ENCODE results near the gene LRRC36. TPM values are rescaled to one million over a fixed set of nuclear protein-coding genes. Genes with fewer than 3 reads are reported as not detected.
A peak's percentile ranks its signal among the peaks of the same experiment; 100 is the strongest.

Gene LRRC36
- total and polyA plus RNA-seq, 10 of the 15 experiments (the other 5 are each of a cell fraction or from before 2014, with no cell fraction given) = 0.45 to 2.0 (median 0.75) TPM; not detected in 1

DNA sequence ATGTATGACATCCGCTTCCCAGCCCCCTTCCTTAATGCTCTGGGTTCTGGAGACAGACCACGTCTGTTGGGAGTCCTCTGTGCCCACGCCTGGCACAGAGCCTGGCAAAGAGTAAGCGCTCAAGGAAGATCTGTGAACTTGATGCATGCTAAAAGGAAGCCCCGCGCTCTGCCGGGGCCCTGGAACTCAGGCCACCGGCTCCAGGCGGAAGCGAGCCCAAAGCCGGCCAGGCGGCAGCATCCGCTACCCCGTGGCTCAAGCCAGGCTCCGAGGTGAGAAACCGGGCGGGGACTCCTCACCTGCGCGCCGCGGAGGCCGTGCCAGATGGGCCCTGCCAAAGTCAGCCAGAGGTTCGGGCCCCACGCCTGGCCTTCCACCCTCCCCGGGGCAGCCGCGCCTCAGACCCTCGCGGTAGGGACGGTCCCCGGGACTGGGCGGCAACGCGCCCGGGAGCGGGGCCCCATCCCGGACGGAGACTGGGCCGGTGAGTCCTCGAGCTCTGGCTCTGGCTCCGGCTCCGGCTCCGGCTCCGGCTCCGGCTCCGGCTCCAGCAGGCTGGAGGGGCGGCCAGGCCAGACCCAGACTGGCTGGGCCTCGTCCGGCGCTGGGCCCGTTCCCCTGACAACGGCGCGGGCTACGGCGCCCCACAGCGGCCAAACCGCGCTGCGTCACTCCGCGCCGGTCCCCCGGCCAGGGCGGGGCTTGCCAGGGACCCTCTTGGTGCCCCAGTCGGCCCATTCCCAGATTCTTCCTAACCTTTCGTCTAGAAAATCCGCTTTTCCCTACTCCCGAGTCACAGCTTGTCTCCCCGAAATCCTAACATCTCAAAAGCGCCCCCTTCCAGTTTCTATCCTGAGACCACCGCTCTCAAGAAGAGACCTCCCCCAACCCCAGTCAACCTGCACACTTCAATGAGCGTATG is 89.5 kb downstream of the LRRC36 start, which contains the start of gene ZDHHC1:
Gene ZDHHC1, minus strand, starts transcription at position 606 of the 922 bp plus-strand sequence. CDS start 8,702 bp downstream, outside the sequence.
- peak within 1 kb of the TSS; percentile 68; the same call in 1 of the 2 replicates for H3K4me3 ChIP-seq
- intact Hi-C loops (cut with micrococcal nuclease; ENCODE audit: unreplicated experiment) (no loop called here), in situ Hi-C loops (cut with MboI) (loop anchor here (25.0 kb wide), 1 partner anchor 429 kb away; the partner anchor contains the start of gene CES4A)
- peak within 1 kb of the TSS; percentile 87 for H3K4me2 ChIP-seq (ENCODE audit: control insufficient read depth, insufficient read depth)
- peak within 1 kb of the TSS; percentile 86 for H2AFZ ChIP-seq (ENCODE audit: control insufficient read depth, low read depth, low read length)
- 7% methylated on average over 56 of the region's 73 CpGs for WGBS (ENCODE audit: insufficient coverage, insufficient replicate concordance, low lambda C conversion rate, missing lambda C conversion rate)
- POLR2A ChIA-PET = no interaction called here
- peak within 1 kb of the TSS; percentile 58; the same call in 1 of the 2 replicates for H3K9ac ChIP-seq (ENCODE audit: control insufficient read depth, insufficient read depth, low read length)
- SMC1A ChIA-PET (ENCODE audit: uncharacterized antibody, unreplicated experiment) = interaction anchor here (1.0 to 2.3 kb wide), 3 partner anchors 10 to 68 kb away, joined by 3 to 5 read pairs (median 3); no protein-coding TSS in a partner anchor
- H3K27me3 ChIP-seq (replicated peaks in 1 of 2; ENCODE audit: control insufficient read depth in 2 of 2, insufficient read depth in 2 of 2, low read length in 1 of 2) = peaks cover 2 to 4% of the 10 kb centered on the region in 2 experiments; a peak in 3 of 4 replicates
- no peaks in the 10 kb centered on the region for H3K79me2 ChIP-seq (ENCODE audit: control insufficient read depth, insufficient read depth, low read length)
- ATAC-seq (peak; percentile 92), DNase-seq (ENCODE audit: low read depth, low spot score) (no peak), FAIRE-seq (no peak)
- H4K20me1 ChIP-seq (ENCODE audit: control insufficient read depth, insufficient read depth) = 0 out of 2 replicates have a peak, but pooled peaks cover 2% of the 10 kb centered on the region
- H3K9me3 ChIP-seq (replicated peaks; ENCODE audit: control insufficient read depth, insufficient read depth, low read length) = no peaks in the 10 kb centered on the region
- RAD21 ChIA-PET (ENCODE audit: unreplicated experiment) = no interaction called here
- CTCF ChIA-PET = interaction anchor here (0.5 to 1.3 kb wide), 7 partner anchors 9 to 258 kb away, joined by 3 to 5 read pairs (median 3); partner anchors contain the start of gene TMEM208
- no peak within 1 kb of the TSS for H3K27ac ChIP-seq (ENCODE audit: control insufficient read depth, insufficient read depth)
- no peaks in the 10 kb centered on the region for H3K36me3 ChIP-seq (ENCODE audit: control insufficient read depth in 2 of 2, insufficient read depth in 2 of 2, low read length in 1 of 2)
- H3K4me1 ChIP-seq (ENCODE audit: control insufficient read depth, insufficient read depth, low read length) = peaks cover 7% of the 10 kb centered on the region; the same call in 1 of the 2 replicates
- BruUV-seq (replicated peaks) = no TSS peak
- TF ChIP-seq NFYB (IDR thresholded peaks at IDR 0.05; ENCODE audit: insufficient read depth, low read depth, low read length) = no peak
- 0 out of 2 replicates have a peak, but pooled peaks have one; percentile 28 for TF ChIP-seq HCFC1 (IDR thresholded peaks at IDR 0.05; ENCODE audit: low read length)
- no peak for TF ChIP-seq BRCA1 (IDR thresholded peaks at IDR 0.05; ENCODE audit: low read depth, low read length)
- peak; percentile 51 to 61; a peak in 2 of 4 replicates for TF ChIP-seq SRF (IDR thresholded peaks at IDR 0.05; ENCODE audit: low read depth in 2 of 2, low read length in 2 of 2)
- TF ChIP-seq GATAD2B (conservative IDR thresholded peaks at IDR 0.05; ENCODE audit: low read depth) = peak; percentile 75; the same call in 1 of the 2 replicates
- TF ChIP-seq MTA3 (IDR thresholded peaks at IDR 0.05; ENCODE audit: borderline replicate concordance, low read length) = no peak
- no peak for TF ChIP-seq HDAC6 (IDR thresholded peaks at IDR 0.05; ENCODE audit: unreplicated experiment)
- TF ChIP-seq TARDBP (IDR thresholded peaks at IDR 0.05; ENCODE audit: borderline replicate concordance) = no peak
- peak; percentile 41 for TF ChIP-seq RAD21 (IDR thresholded peaks at IDR 0.05; ENCODE audit: insufficient read depth, low read depth, low read length)
- peak; percentile 21 for TF ChIP-seq SIX5 (IDR thresholded peaks at IDR 0.05; ENCODE audit: low read depth, low read length, severe bottlenecking)
- TF ChIP-seq TCF3 (IDR thresholded peaks at IDR 0.05; ENCODE audit: borderline replicate concordance, insufficient read depth, low read depth, low read length) = 0 out of 2 replicates have a peak, but pooled peaks have one; percentile 10
- no peak for TF ChIP-seq ATF7 (IDR thresholded peaks at IDR 0.05; ENCODE audit: low read depth)
- no peak for TF ChIP-seq CEBPB (IDR thresholded peaks at IDR 0.05; ENCODE audit: borderline replicate concordance in 1 of 2, low read depth in 2 of 2, low read length in 2 of 2)
- TF ChIP-seq SMARCA5 (IDR thresholded peaks at IDR 0.05) = peak; percentile 64; the same call in 1 of the 2 replicates
- TF ChIP-seq BMI1 (IDR thresholded peaks at IDR 0.05; ENCODE audit: borderline replicate concordance) = peak; percentile 79
- TF ChIP-seq ASH2L (IDR thresholded peaks at IDR 0.05; ENCODE audit: borderline replicate concordance, low read depth) = no peak
- no peak for TF ChIP-seq MEF2A (IDR thresholded peaks at IDR 0.05; ENCODE audit: insufficient read depth, low read depth, low read length)
- TF ChIP-seq, protein P1, sequence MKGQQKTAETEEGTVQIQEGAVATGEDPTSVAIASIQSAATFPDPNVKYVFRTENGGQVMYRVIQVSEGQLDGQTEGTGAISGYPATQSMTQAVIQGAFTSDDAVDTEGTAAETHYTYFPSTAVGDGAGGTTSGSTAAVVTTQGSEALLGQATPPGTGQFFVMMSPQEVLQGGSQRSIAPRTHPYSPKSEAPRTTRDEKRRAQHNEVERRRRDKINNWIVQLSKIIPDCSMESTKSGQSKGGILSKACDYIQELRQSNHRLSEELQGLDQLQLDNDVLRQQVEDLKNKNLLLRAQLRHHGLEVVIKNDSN (IDR thresholded peaks at IDR 0.05; ENCODE audit: borderline replicate concordance, extremely low read length, insufficient read depth, low read depth, low read length) = no peak
